ENCODE data around the gene SRI. TPM values are rescaled to one million over a fixed set of nuclear protein-coding genes. Genes with fewer than 3 reads are reported as not detected.

SRI gene
- total RNA-seq, result 10 to 100 TPM; 89.9 to 94.7 TPM
- 156 TPM for polyA plus RNA-seq (2013, experiment 1 of 2)
- polyA plus RNA-seq (2013, experiment 2 of 2), result 129 TPM
- long read RNA-seq, experiment 1, transcript SRI-201 (8 exons, 2,010 nt), result major isoform, 43 of 56 reads
- long read RNA-seq, experiment 1, partial matches to known transcripts, result 2 of 56 reads
- long read RNA-seq, experiment 1, other reads (novel, unspliced or antisense), result 10 of 56 reads
- long read RNA-seq, experiment 2, transcript SRI-201 (8 exons, 2,010 nt), result major isoform, 132 of 149 reads
- long read RNA-seq, experiment 2, partial matches to known transcripts, result 3 of 149 reads
- long read RNA-seq, experiment 2, other reads (novel, unspliced or antisense), result 13 of 149 reads
- long read RNA-seq, experiment 3, transcript SRI-201 (8 exons, 2,010 nt), result major isoform, 159 of 178 reads
- long read RNA-seq, experiment 3, partial matches to known transcripts, result 9 of 178 reads
- long read RNA-seq, experiment 3, other reads (novel, unspliced or antisense), result 10 of 178 reads
- long read RNA-seq, experiment 4, transcript SRI-201 (8 exons, 2,010 nt), result major isoform, 80 of 84 reads
- long read RNA-seq, experiment 4, partial matches to known transcripts, result 2 of 84 reads
- long read RNA-seq, experiment 4, other reads (novel, unspliced or antisense), result 1 of 84 reads

GRCh38 chr7:88219781-88220747, at the start of gene SRI:
SRI (minus strand) TSS chr7:88220038; CDS start chr7:88220026, 12 bp downstream.
- Mint-ChIP-seq H3K36me3 (ENCODE audit: low read depth) (peaks cover 14% of the 10 kb centered on the region), H3K4me3 (peak within 1 kb of the TSS; percentile 79), H3K4me1 (peaks cover 20% of the 10 kb centered on the region), H3K27ac (peak within 1 kb of the TSS; percentile 99), H3K9me3 (no peaks in the 10 kb centered on the region), H3K27me3 (ENCODE audit: insufficient read depth) (peaks cover 1% of the 10 kb centered on the region)
- H3K9ac ChIP-seq (ENCODE audit: extremely low read depth, low read length, poor library complexity, severe bottlenecking), result peak within 1 kb of the TSS; percentile 97
- no peaks in the 10 kb centered on the region for H3K27me3 ChIP-seq (ENCODE audit: control insufficient read depth, insufficient read depth, low read length, poor library complexity, severe bottlenecking)
- peak; percentile 94 for DNase-seq
- H3K9me3 ChIP-seq (ENCODE audit: control insufficient read depth, low read length), result no peaks in the 10 kb centered on the region
- H3K36me3 ChIP-seq (ENCODE audit: control insufficient read depth, insufficient read depth, low read length), result peaks cover 23% of the 10 kb centered on the region
- peak within 1 kb of the TSS; percentile 99 for H3K27ac ChIP-seq (ENCODE audit: low read depth, low read length)
- 4 to 13% methylated on average over 17 to 75 of the region's 75 CpGs for WGBS, 2 experiments (ENCODE audit: insufficient coverage in 1 of 2, insufficient read length in 1 of 2)
- H3K4me1 ChIP-seq (ENCODE audit: control insufficient read depth, insufficient read depth, low read length), result no peaks in the 10 kb centered on the region
- peak within 1 kb of the TSS; percentile 91 for H3K4me3 ChIP-seq (ENCODE audit: low read length)
- peak; percentile 99 for TF ChIP-seq CTCF (conservative IDR thresholded peaks at IDR 0.05)

GRCh38 chr7:88269586-88269985, 49.7 kb upstream of the SRI start:
- no peaks in the 10 kb centered on the region for H3K36me3 Mint-ChIP-seq (ENCODE audit: low read depth)
- H3K4me3 Mint-ChIP-seq, result no peak overlapping the region
- H3K4me1 Mint-ChIP-seq, result peaks cover 24% of the 10 kb centered on the region
- no peaks in the 10 kb centered on the region for H3K27me3 Mint-ChIP-seq (ENCODE audit: insufficient read depth)
- WGBS, 2 experiments (ENCODE audit: insufficient coverage in 1 of 2, insufficient read length in 1 of 2), result 85 to 91% methylated on average over 1 to 3 of the region's 3 CpGs
- Histone ChIP-seq H3K9me3 (ENCODE audit: control insufficient read depth, low read length) (no peaks in the 10 kb centered on the region), H3K36me3 (ENCODE audit: control insufficient read depth, insufficient read depth, low read length) (no peaks in the 10 kb centered on the region), H3K9ac (ENCODE audit: extremely low read depth, low read length, poor library complexity, severe bottlenecking) (no peak overlapping the region), H3K27me3 (ENCODE audit: control insufficient read depth, insufficient read depth, low read length, poor library complexity, severe bottlenecking) (no peaks in the 10 kb centered on the region), H3K27ac (ENCODE audit: low read depth, low read length) (no peak overlapping the region), H3K4me1 (ENCODE audit: control insufficient read depth, insufficient read depth, low read length) (peaks cover 10% of the 10 kb centered on the region), H3K4me3 (ENCODE audit: low read length) (no peak overlapping the region)
- H3K27ac Mint-ChIP-seq, result no peak overlapping the region
- no peak for DNase-seq
- TF ChIP-seq CTCF (conservative IDR thresholded peaks at IDR 0.05), result no peak
- peaks cover 13% of the 10 kb centered on the region for H3K9me3 Mint-ChIP-seq

- Mint-ChIP-seq H3K9me3 (peaks cover 13% of the 10 kb centered on the region), H3K27me3 (ENCODE audit: insufficient read depth) (no peaks in the 10 kb centered on the region)
- no peaks in the 10 kb centered on the region for H3K27me3 ChIP-seq (ENCODE audit: control insufficient read depth, insufficient read depth, low read length, poor library complexity, severe bottlenecking)
Observed at GRCh38 chr7:88268858-88269257, 49.0 kb upstream of the SRI start.

More at GRCh38 chr7:88268858-88269257, 49.0 kb upstream of the SRI start:
- no peak for DNase-seq
- no peak overlapping the region for H3K4me3 ChIP-seq (ENCODE audit: low read length)
- H3K9ac ChIP-seq (ENCODE audit: extremely low read depth, low read length, poor library complexity, severe bottlenecking), result no peak overlapping the region
- WGBS, 2 experiments (ENCODE audit: insufficient coverage in 1 of 2, insufficient read length in 1 of 2), result 86 to 92% methylated on average over 2 of the region's 2 CpGs
- Mint-ChIP-seq H3K36me3 (ENCODE audit: low read depth) (no peaks in the 10 kb centered on the region), H3K27ac (no peak overlapping the region), H3K4me3 (no peak overlapping the region), H3K4me1 (peaks cover 19% of the 10 kb centered on the region)
- no peaks in the 10 kb centered on the region for H3K36me3 ChIP-seq (ENCODE audit: control insufficient read depth, insufficient read depth, low read length)
- peaks cover 6% of the 10 kb centered on the region for H3K4me1 ChIP-seq (ENCODE audit: control insufficient read depth, insufficient read depth, low read length)
- H3K9me3 ChIP-seq (ENCODE audit: control insufficient read depth, low read length), result no peaks in the 10 kb centered on the region
- no peak overlapping the region for H3K27ac ChIP-seq (ENCODE audit: low read depth, low read length)
- TF ChIP-seq CTCF (conservative IDR thresholded peaks at IDR 0.05), result no peak
